Activated CD4-positive, alpha-beta T cell treated with anti-CD3 and anti-CD28 coated beads, Interleukin-2, amount 10 ng/mL, durations not matched to agents 24 days and 14 days (primary cell): Measurements from ENCODE around the gene SUN5. TPM values are rescaled to one million over a fixed set of nuclear protein-coding genes. Genes with fewer than 3 reads are reported as not detected.

Experiments
- DNase-seq: peaks from one replicate; pipeline ENCODE4 v3.0.0; 2022
- H3K27ac Mint-ChIP-seq: one replicate; pipeline ENCODE4 v1.8.0; 2022; ENCODE audit warnings: mild to moderate bottlenecking, mixed read lengths
- H3K27me3 Mint-ChIP-seq: one replicate; pipeline ENCODE4 v1.8.0; 2022; ENCODE audit warnings: mixed read lengths
- H3K36me3 Mint-ChIP-seq: one replicate; pipeline ENCODE4 v1.8.0; 2022; ENCODE audit warnings: low read depth, mild to moderate bottlenecking, mixed read lengths
- H3K4me1 Mint-ChIP-seq: one replicate; pipeline ENCODE4 v1.8.0; 2021; ENCODE audit warnings: mixed read lengths
- H3K4me3 Mint-ChIP-seq: one replicate; pipeline ENCODE4 v1.8.0; 2022; ENCODE audit warnings: mild to moderate bottlenecking, moderate library complexity, mixed read lengths
- H3K9me3 Mint-ChIP-seq: one replicate; pipeline ENCODE4 v1.8.0; 2021; ENCODE audit warnings: mixed read lengths
- intact Hi-C: fragments of 100-400 bp; cut with micrococcal nuclease; formaldehyde crosslinking; loops from one replicate; pipeline ENCODE4 v1.15.1; 2023
- total RNA-seq: library from RNA; stranded (reverse); gene quantifications from 2 replicates; pipeline ENCODE4 v1.2.3, GENCODE V29; 2022

The SUN5 gene
- total RNA-seq, 1 donor from 2014 or later, result not detected

GRCh38 chr20:32986331-32986966 lies 17.8 kb downstream of the SUN5 start:
- intact Hi-C loops, result no loop called here
- Mint-ChIP-seq H3K27ac (no peak overlapping the region), H3K4me3 (no peak overlapping the region), H3K4me1 (peaks cover 2% of the 10 kb centered on the region), H3K27me3 (no peaks in the 10 kb centered on the region), H3K9me3 (no peaks in the 10 kb centered on the region), H3K36me3 (no peaks in the 10 kb centered on the region)
- no peak for DNase-seq

- no peak overlapping the region for H3K4me3 Mint-ChIP-seq
- no peaks in the 10 kb centered on the region for H3K36me3 Mint-ChIP-seq
- no peak for DNase-seq
- intact Hi-C loops, result no loop called here
- H3K27ac Mint-ChIP-seq, result no peak overlapping the region
- no peaks in the 10 kb centered on the region for H3K4me1 Mint-ChIP-seq
- H3K27me3 Mint-ChIP-seq, result no peaks in the 10 kb centered on the region
- no peaks in the 10 kb centered on the region for H3K9me3 Mint-ChIP-seq
These were observed 18.6 kb downstream of the SUN5 start for GRCh38 chr20:32985596-32985995.

GRCh38 chr20:32984631-32985354 lies 19.4 kb downstream of the SUN5 start:
- Mint-ChIP-seq H3K4me3 (no peak overlapping the region), H3K27ac (no peak overlapping the region), H3K27me3 (no peaks in the 10 kb centered on the region), H3K36me3 (no peaks in the 10 kb centered on the region), H3K4me1 (no peaks in the 10 kb centered on the region), H3K9me3 (no peaks in the 10 kb centered on the region)
- intact Hi-C loops, result no loop called here
- no peak for DNase-seq

DNA sequence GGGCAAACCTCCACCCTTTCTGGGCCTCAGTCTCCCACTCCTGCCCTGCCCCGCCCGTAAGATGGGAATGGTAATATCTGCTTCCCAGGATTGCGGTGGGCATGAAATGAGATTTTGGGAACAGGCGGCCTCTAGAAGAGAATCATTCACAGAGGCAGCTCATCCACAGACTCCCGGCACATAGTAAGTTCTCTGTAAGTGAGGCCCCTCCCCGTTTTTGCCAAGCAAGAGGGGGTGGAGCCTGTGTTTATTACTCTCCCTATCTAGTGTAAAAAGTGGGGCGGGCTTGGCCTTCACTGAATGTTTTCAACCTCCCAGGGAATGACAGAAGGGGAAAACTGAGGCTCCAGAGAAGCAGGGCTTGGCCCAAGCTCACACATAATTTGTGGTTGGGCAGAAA lies 20.0 kb downstream of the SUN5 start:
- H3K9me3 Mint-ChIP-seq, result no peaks in the 10 kb centered on the region
- no peak for DNase-seq
- no peaks in the 10 kb centered on the region for H3K27me3 Mint-ChIP-seq
- no peaks in the 10 kb centered on the region for H3K36me3 Mint-ChIP-seq
- intact Hi-C loops, result no loop called here
- H3K4me3 Mint-ChIP-seq, result no peak overlapping the region
- H3K4me1 Mint-ChIP-seq, result no peaks in the 10 kb centered on the region
- H3K27ac Mint-ChIP-seq, result no peak overlapping the region

GRCh38 chr20:32983459-32984112 lies 20.6 kb downstream of the SUN5 start:
- DNase-seq, result no peak
- Mint-ChIP-seq H3K27me3 (no peaks in the 10 kb centered on the region), H3K9me3 (no peaks in the 10 kb centered on the region), H3K4me1 (no peaks in the 10 kb centered on the region), H3K27ac (no peak overlapping the region), H3K36me3 (no peaks in the 10 kb centered on the region), H3K4me3 (no peak overlapping the region)
- intact Hi-C loops, result no loop called here

GRCh38 chr20:32982617-32983458 lies 21.4 kb downstream of the SUN5 start:
- no peaks in the 10 kb centered on the region for H3K36me3 Mint-ChIP-seq
- intact Hi-C loops, result no loop called here
- H3K27me3 Mint-ChIP-seq, result no peaks in the 10 kb centered on the region
- H3K27ac Mint-ChIP-seq, result no peak overlapping the region
- no peak overlapping the region for H3K4me3 Mint-ChIP-seq
- H3K4me1 Mint-ChIP-seq, result no peaks in the 10 kb centered on the region
- no peak for DNase-seq
- no peaks in the 10 kb centered on the region for H3K9me3 Mint-ChIP-seq

DNA sequence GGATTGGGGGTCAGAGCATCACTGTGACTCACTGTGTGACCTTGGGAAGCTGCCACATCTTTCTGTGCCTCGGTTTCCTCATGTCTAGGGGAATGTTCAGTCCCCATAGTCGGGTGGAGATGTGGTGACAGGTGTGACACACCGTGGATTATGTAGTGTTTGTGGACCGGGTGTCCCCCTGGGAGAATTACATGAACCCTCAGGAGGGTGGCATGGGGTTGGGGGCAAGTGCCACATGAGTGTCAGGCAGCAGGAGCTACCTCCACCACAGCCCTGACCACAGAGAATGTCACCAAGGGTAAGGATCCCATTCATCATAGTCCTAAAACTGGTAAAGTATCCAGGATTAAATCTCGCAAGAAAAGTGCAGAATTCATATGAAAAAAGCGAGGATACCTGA lies 23.2 kb downstream of the SUN5 start:
- Mint-ChIP-seq H3K4me1 (peaks cover 3% of the 10 kb centered on the region), H3K36me3 (peaks cover 3% of the 10 kb centered on the region), H3K27ac (no peak overlapping the region), H3K27me3 (no peaks in the 10 kb centered on the region), H3K9me3 (peaks cover 7% of the 10 kb centered on the region), H3K4me3 (no peak overlapping the region)
- DNase-seq, result no peak
- intact Hi-C loops, result no loop called here

GRCh38 chr20:32980131-32980941 lies 23.9 kb downstream of the SUN5 start:
- Mint-ChIP-seq H3K27ac (no peak overlapping the region), H3K27me3 (no peaks in the 10 kb centered on the region), H3K36me3 (peaks cover 3% of the 10 kb centered on the region), H3K4me3 (no peak overlapping the region), H3K9me3 (peaks cover 7% of the 10 kb centered on the region), H3K4me1 (peaks cover 3% of the 10 kb centered on the region)
- no peak for DNase-seq
- intact Hi-C loops, result no loop called here

- Mint-ChIP-seq H3K4me3 (no peak overlapping the region), H3K4me1 (peaks cover 6% of the 10 kb centered on the region), H3K27ac (no peak overlapping the region), H3K36me3 (peaks cover 3% of the 10 kb centered on the region), H3K9me3 (peaks cover 7% of the 10 kb centered on the region), H3K27me3 (no peaks in the 10 kb centered on the region)
- intact Hi-C loops, result no loop called here
- DNase-seq, result no peak
These were observed 24.8 kb downstream of the SUN5 start for GRCh38 chr20:32979201-32979998.

DNA sequence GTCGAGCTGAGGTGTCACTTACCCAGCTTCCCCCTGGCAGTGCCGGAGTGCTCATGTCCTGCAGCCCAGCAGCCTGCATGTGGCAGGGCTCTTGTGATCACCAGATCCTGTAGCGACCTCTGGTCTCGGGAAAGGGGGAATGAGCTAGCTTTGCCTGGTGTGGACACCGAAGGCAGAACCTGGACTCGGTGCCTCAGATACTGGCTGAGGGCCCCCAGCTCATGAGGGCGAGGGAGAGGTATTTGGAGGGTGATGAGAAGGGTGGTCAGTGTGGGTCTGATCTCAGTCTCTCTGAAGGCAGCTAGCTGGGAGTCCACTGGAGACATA lies 26.3 kb downstream of the SUN5 start:
- Mint-ChIP-seq H3K9me3 (peaks cover 7% of the 10 kb centered on the region), H3K36me3 (peaks cover 3% of the 10 kb centered on the region), H3K27me3 (no peaks in the 10 kb centered on the region), H3K4me1 (peaks cover 6% of the 10 kb centered on the region), H3K4me3 (no peak overlapping the region), H3K27ac (no peak overlapping the region)
- intact Hi-C loops, result no loop called here
- no peak for DNase-seq

DNA sequence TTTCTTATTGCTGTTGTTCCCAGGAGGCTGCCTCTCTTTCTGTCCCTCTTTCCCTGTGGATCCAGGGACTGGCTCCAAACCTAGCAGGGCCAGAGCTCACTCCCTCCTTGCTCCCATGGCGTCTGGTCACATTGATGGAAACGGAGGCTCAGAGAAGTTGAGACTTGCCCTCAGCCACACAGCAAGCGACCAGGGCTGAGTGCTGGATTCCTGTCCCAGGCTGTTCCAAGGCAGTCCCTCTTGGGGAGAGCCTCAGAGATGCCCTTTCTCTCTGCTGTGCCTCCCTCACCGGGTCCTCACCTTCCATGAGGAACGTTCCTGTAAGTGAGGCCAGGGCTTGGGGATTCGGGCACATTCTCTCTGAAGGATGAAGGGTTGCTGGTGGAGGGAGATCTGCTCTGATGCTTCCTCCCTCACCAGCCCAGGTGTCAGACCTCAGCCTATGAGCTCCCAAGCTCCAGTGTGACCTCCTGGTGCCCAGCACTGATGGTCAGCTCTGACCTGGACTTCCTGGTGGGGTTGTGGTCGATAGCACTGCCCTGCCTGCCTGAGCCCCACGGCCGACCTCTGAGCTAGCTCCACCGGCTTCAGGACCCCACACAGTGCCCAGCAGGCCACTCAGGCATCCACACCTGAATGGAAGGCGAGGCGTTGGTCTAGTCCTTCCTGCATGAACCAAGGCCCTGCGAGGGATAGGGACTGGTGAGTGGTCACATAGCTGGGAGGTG lies 26.8 kb downstream of the SUN5 start:
- DNase-seq, result no peak
- intact Hi-C loops, result no loop called here
- H3K27ac Mint-ChIP-seq, result no peak overlapping the region

DNA sequence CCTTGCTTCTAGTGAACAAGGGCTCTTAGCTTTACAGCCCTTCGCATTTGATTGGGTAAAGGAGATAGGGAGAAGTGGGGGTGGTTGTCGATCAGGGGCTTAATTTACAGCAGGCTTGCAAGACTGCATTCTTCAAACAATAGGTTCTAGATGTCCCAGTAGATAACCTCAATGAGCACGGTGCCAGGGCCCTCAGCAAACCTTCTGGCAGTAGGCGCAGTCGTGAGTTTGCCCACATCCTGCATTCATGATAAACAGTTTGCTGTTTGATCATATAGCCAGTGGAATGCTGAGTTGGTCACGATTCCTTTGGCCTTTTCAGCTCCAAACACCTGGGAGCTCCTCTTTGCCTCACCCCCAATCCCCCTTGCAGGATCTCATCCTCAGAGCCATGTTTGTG lies 27.5 kb downstream of the SUN5 start:
- peaks cover 7% of the 10 kb centered on the region for H3K9me3 Mint-ChIP-seq
- no peak overlapping the region for H3K4me3 Mint-ChIP-seq
- no peak for DNase-seq
- intact Hi-C loops, result no loop called here
- H3K36me3 Mint-ChIP-seq, result peaks cover 3% of the 10 kb centered on the region
- H3K4me1 Mint-ChIP-seq, result peaks cover 6% of the 10 kb centered on the region
- H3K27me3 Mint-ChIP-seq, result no peaks in the 10 kb centered on the region
- no peak overlapping the region for H3K27ac Mint-ChIP-seq

More for the DNA sequence above, 26.8 kb downstream of the SUN5 start:
- no peak overlapping the region for H3K4me3 Mint-ChIP-seq
- H3K4me1 Mint-ChIP-seq, result peaks cover 6% of the 10 kb centered on the region
- H3K36me3 Mint-ChIP-seq, result peaks cover 3% of the 10 kb centered on the region
- H3K9me3 Mint-ChIP-seq, result peaks cover 7% of the 10 kb centered on the region
- no peaks in the 10 kb centered on the region for H3K27me3 Mint-ChIP-seq
